Kidney epithelial cell (primary cell): Measurements from ENCODE around the gene P3H3. TPM values are rescaled to one million over a fixed set of nuclear protein-coding genes. Genes with fewer than 3 reads are reported as not detected.

ENCODE experiments used
- DNase-seq: peaks from one replicate; pipeline ENCODE4 v3.0.0-alpha.2; 2010; ENCODE audit warnings: low read depth
- H3K27me3 ChIP-seq: 2 replicates; pipeline ENCODE4 v1.6.0; 2011; ENCODE audit warnings: low read length; ENCODE audit not compliant: control insufficient read depth, insufficient read depth
- H3K36me3 ChIP-seq: 2 replicates; pipeline ENCODE4 v1.5.1; 2011; ENCODE audit warnings: low read length; ENCODE audit not compliant: control insufficient read depth, insufficient read depth
- H3K4me3 ChIP-seq: 2 replicates; pipeline ENCODE4 v1.5.1; 2011; ENCODE audit warnings: low read depth, mild to moderate bottlenecking, control low read depth, low read length
- CTCF ChIP-seq: IDR thresholded peaks from 2 replicates; pipeline ENCODE4 v1.5.1; 2011; ENCODE audit warnings: mild to moderate bottlenecking, moderate library complexity, low read length, control low read depth, inconsistent platforms; ENCODE audit not compliant: insufficient read depth, poor library complexity, severe bottlenecking
- total RNA-seq: library from RNA; depleted of rRNA; stranded (reverse); fragments of >200 nt; gene quantifications from 2 replicates; pipeline ENCODE4 v1.2.3, GENCODE V29; 2015

The P3H3 gene
- total RNA-seq, 1 donor from 2014 or later: 21.8 TPM

GRCh38 chr12:6787309-6787708 lies 40.9 kb upstream of the P3H3 start:
- H3K4me3 ChIP-seq: no peak overlapping the region
- no peaks in the 10 kb centered on the region for H3K36me3 ChIP-seq
- no peak for TF ChIP-seq CTCF
- H3K27me3 ChIP-seq: no peaks in the 10 kb centered on the region
- DNase-seq: no peak

GRCh38 chr12:6788972-6789924 lies 39.0 kb upstream of the P3H3 start, which contains the start of gene CD4:
TSS of gene CD4 (plus strand) at chr12:6789528. CDS start at chr12:6800139, 10,611 bp downstream.
- no peak for DNase-seq
- no peaks in the 10 kb centered on the region for H3K27me3 ChIP-seq
- no peaks in the 10 kb centered on the region for H3K36me3 ChIP-seq
- H3K4me3 ChIP-seq: no peak within 1 kb of the TSS
- no peak for TF ChIP-seq CTCF

GRCh38 chr12:6790496-6791150 lies 37.6 kb upstream of the P3H3 start:
- H3K4me3 ChIP-seq: no peak overlapping the region
- no peaks in the 10 kb centered on the region for H3K27me3 ChIP-seq
- no peak for TF ChIP-seq CTCF
- no peaks in the 10 kb centered on the region for H3K36me3 ChIP-seq
- DNase-seq: no peak

GRCh38 chr12:6791931-6792520 lies 36.2 kb upstream of the P3H3 start:
- DNase-seq: no peak
- Histone ChIP-seq H3K27me3 (peaks cover 2% of the 10 kb centered on the region), H3K4me3 (no peak overlapping the region), H3K36me3 (no peaks in the 10 kb centered on the region)
- no peak for TF ChIP-seq CTCF

- no peak overlapping the region for H3K4me3 ChIP-seq
- peaks cover 2% of the 10 kb centered on the region for H3K27me3 ChIP-seq
- TF ChIP-seq CTCF: no peak
- no peaks in the 10 kb centered on the region for H3K36me3 ChIP-seq
- no peak for DNase-seq
These were observed 35.5 kb upstream of the P3H3 start for GRCh38 chr12:6792522-6793201.
